22Rv1 (cell line): ENCODE results near the gene EXOC3.
"Not testable (repeated sequence)": the region's sequence is repeated elsewhere in the genome, so short reads cannot be mapped to it uniquely, and the experiment has no call there.

Source experiments
- H3K27ac ChIP-seq: fragments of 450-650 bp; 2 replicates; pipeline ENCODE4 v1.5.1; 2017
- ZFX ChIP-seq: fragments of 450-650 bp; IDR thresholded peaks from 2 replicates; pipeline ENCODE4 v1.6.1; 2017; ENCODE audit warnings: antibody characterized with exemption, borderline replicate concordance
- TF ChIP-seq, protein P1 (sequence below): fragments of 450-650 bp; IDR thresholded peaks from 2 replicates; pipeline ENCODE4 v1.5.1; 2017; ENCODE audit warnings: mild to moderate bottlenecking

EXOC3 gene

DNA sequence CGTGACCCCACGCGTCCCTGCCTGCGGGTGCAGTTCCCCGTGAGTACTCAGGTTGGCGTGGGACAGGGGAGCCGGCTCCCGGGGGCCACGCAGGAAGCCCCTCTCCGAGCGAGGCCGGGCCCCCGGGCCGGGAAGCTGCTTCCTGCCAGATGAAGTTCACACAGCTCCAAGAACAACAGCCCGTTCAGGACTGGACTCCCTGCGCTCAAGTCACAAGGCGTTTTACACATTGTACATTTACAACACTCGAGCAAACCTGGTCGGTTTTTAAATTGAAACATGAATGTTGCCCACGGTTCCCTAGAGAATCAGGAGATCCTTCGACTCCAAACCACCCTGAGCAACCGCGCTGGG lies 58.8 kb downstream of the EXOC3 start:
- no peak overlapping the region for H3K27ac ChIP-seq
- TF ChIP-seq ZFX = no peak

DNA sequence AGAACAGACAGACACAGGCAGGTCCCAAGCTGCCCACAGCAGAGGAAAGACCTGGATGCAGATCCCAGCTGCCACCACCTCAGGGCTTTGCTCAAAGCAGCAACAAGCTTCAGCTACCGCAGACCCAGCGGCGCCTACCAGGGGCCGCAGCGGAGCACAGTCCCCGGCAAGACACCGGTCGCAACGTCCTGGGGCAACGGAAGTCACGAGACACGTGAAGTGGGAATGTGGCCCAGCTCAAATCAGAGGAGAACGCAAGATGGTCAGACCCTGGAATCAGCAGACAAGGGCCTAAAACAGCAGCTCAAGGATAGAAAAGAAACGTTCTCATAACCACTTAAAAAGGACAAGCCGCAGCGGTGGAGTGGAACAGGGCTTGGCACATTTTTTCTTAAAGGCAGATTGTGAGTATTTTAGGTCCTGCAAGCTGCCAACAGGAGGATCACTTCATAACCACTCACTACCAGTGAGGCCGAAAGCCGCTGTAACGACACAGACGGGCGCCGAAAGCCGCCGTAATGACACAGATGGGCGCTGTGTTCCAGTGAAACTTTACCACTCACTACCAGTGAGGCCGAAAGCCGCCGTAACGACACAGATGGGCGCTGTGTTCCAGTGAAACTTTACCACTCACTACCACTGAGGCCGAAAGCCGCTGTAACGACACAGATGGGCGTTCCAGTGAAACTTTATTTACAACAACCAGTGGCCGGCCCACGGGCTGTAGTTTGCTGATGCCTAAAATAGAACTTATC lies 59.5 kb downstream of the EXOC3 start:
- TF ChIP-seq, protein P1, sequence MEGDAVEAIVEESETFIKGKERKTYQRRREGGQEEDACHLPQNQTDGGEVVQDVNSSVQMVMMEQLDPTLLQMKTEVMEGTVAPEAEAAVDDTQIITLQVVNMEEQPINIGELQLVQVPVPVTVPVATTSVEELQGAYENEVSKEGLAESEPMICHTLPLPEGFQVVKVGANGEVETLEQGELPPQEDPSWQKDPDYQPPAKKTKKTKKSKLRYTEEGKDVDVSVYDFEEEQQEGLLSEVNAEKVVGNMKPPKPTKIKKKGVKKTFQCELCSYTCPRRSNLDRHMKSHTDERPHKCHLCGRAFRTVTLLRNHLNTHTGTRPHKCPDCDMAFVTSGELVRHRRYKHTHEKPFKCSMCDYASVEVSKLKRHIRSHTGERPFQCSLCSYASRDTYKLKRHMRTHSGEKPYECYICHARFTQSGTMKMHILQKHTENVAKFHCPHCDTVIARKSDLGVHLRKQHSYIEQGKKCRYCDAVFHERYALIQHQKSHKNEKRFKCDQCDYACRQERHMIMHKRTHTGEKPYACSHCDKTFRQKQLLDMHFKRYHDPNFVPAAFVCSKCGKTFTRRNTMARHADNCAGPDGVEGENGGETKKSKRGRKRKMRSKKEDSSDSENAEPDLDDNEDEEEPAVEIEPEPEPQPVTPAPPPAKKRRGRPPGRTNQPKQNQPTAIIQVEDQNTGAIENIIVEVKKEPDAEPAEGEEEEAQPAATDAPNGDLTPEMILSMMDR = no peak
- TF ChIP-seq ZFX = no peak
- no peak overlapping the region for H3K27ac ChIP-seq

DNA sequence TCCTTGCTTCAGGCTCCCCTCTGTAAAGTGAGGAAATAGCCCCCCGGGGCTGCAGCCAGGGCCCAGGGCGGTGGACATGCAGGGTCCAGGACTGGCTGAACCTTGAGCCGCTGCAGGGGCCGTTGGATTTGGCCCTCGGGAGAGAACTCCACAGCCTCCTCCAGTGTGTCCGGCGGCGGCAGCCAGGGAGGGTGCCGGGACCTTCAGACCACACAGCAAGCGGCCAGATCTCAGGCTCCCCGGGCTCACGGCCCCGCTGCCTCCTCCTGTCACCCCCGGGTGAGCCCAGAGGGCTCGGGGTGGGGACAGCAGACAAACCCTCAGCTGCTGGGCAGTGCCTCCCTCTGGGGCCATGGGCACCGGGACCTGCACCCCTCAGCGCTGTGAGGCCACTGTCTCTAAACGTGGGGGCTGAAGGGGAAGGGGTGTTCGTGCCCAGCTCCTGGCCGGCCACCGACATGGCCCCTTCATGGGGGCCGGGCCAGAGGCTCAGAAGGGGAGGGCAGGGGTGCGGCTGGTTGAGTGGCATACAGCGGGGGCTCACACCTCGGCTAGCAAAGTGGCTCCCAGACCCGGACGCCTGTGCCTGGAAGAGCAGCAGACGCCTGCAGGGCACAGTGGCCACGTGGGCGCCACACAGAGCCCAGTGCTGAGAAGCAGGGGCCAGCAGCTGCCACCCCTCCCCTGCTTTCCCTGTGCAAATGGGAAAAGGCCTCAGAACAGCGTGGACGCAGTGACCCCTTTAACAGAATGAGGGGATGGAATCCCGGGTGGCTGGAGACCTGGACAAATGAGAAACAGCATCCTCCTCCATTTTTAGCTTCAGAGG lies 61.6 kb downstream of the EXOC3 start:
- TF ChIP-seq, protein P1 = no peak
- no peak for TF ChIP-seq ZFX

DNA sequence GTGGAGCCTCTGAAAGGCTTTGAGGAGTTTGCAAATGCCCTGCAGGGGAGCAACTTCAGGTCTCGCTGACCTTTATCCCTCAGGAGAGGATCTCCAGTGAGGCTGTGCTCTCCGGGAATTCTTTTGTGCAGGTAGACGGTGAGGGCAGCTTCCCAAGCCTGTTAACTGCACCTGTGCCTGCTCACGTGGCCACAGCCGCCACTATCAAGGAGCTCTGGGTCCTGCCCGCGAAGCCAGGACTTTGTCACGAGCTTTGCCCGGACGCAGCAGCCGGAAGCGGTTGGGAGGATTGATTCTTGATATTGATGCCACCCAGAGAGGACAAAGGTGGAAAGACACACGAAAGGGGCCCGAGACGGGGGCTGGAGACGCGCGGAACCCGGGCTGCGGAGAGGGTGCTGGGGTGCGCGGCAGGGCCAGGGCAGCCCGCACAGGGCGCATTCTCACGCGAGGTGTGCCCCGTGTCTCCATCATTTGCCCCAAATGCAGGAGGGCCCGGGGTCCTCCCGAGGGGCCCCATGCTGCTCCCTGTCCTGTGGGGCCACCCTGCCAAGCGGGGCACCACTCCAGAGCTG lies 63.1 kb downstream of the EXOC3 start:
- TF ChIP-seq ZFX = no peak
- TF ChIP-seq, protein P1 = no peak
- no peak overlapping the region for H3K27ac ChIP-seq

More for the DNA sequence above, 61.6 kb downstream of the EXOC3 start:
- no peak overlapping the region for H3K27ac ChIP-seq

DNA sequence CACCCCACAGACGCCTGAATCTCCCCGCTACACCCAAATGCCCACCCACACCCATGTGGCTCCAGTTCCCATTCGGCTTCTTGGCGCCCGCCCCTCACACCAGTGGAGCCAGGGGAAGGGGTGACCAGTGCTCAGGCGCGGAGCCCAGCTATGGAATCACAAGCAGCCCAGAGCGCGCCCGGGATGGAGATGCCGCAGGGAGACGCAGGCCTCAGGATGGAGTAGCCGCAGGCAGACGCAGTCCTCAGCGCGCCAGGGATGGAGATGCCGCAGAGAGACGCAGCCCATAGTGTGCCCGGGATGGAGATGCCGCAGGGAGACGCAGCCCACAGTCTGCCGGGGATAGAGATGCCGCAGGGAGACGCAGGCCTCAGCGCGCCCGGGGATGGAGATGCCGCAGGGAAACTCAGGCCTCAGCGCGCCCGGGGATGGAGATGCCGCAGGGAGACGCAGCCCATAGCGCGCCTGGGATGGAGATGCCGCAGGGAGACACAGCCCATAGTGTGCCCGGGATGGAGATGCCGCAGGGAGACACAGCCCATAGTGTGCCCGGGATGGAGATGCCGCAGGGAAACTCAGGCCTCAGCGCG lies 65.1 kb downstream of the EXOC3 start:
- not testable (repeated sequence) for H3K27ac ChIP-seq

DNA sequence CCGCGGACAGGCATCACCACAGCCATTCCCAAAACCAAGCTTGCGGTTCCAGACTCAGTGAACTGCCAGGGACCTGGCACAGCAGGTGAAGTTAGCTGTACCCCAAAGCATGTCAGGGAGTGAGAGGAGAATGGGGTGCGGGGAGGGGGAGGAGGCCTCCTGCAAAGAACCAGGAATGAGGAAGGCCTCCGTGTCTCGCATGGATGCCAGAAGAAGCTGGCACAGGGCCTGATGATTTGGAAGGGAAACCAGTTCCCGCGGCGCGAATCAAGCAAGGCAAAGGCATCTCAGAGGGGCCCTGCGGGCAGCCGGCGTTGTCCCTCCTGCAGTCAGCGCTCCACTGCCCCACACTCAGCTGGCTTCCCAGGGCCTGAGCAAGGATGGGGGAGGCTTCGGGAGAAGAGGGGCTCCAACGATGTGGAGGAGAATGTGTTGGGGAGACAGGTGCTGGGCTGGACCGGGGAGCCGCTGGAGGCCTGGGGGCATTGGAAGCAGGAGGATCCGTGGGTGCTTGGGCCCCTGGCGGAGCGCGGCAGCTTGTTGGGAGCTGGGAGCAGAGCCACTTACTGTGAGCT lies 66.7 kb downstream of the EXOC3 start:
- TF ChIP-seq, protein P1 = no peak
- TF ChIP-seq ZFX = no peak

DNA sequence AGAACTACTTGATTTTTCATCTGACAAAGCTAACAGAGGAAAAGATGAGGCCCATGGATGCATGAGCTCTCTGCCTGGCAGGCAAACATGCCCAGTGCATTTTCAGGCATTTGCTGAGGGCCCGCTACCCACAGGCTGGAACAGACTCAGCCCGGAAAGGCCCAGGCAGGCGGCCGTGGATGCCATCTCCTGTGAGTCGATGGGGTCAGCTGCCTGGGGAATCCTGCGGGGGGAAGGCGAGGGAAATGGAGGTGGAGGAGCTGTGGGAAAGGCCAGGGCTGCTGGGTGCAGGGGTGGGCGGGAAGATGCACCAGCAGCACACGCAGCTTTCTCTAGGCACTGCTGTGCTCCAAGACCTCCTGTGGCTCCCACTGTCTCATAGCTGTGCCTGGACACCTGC lies 67.5 kb downstream of the EXOC3 start:
- H3K27ac ChIP-seq = no peak overlapping the region
- no peak for TF ChIP-seq ZFX
- TF ChIP-seq, protein P1 = no peak

More for the DNA sequence above, 66.7 kb downstream of the EXOC3 start:
- no peak overlapping the region for H3K27ac ChIP-seq
